B cell (primary cell): Measurements from ENCODE around the gene ISCA1. TPM values are rescaled to one million over a fixed set of nuclear protein-coding genes. Genes with fewer than 3 reads are reported as not detected.

ENCODE experiments used
- ATAC-seq: fragments of 200-7000 bp; cut with Tn5 transposase; one replicate; pipeline ENCODE4 v1.10.0; 2021; ENCODE audit warnings: low read depth, mild to moderate bottlenecking, moderate number of reproducible peaks, moderate library complexity
- CTCF ChIA-PET: fragments of 350-600 bp; sonication (Branson Sonifier 250); formaldehyde crosslinking; loops from one replicate; lab custom pipeline; 2021; ENCODE audit warnings: antibody characterized with exemption, inconsistent platforms; lab: Charles Lee
- POLR2A ChIA-PET: fragments of 350-600 bp; sonication (Branson Sonifier 250); formaldehyde crosslinking; loops from one replicate; lab custom pipeline; 2021; ENCODE audit warnings: antibody characterized with exemption; lab: Charles Lee
- DNase-seq: peaks from one replicate; pipeline ENCODE4 v3.0.0; 2013
- H2AFZ ChIP-seq: 2 replicates; pipeline ENCODE4 v1.6.1; 2012; ENCODE audit warnings: mild to moderate bottlenecking, low read depth, low read length; ENCODE audit not compliant: insufficient read depth, poor library complexity, severe bottlenecking
- H3K27ac ChIP-seq, 2 donors: 1 replicate in 1 of 2; 2 replicates in 1 of 2; pipeline ENCODE4 v1.5.1; 2012 to 2013; ENCODE audit warnings: low read length in 2 of 2, mild to moderate bottlenecking in 2 of 2, moderate library complexity in 1 of 2
- H3K27me3 ChIP-seq, 4 experiments: fragments of 200-600 bp in 1 of 4; sonication (generic) in 1 of 4; replicated peaks in 1 of 4; 1 replicate in 2 of 4; 2 replicates in 2 of 4; pipeline versions ENCODE4 v1.6.1 to v1.7.0; 2013 to 2016; ENCODE audit warnings: low read length in 3 of 4, mild to moderate bottlenecking in 2 of 4, mixed read lengths in 1 of 4, moderate library complexity in 1 of 4; ENCODE audit not compliant: insufficient read depth in 4 of 4, control insufficient read depth in 3 of 4; ENCODE audit errors: control extremely low read depth in 1 of 4
- H3K36me3 ChIP-seq, 2 experiments: replicated peaks in 1 of 2; 1 replicate in 1 of 2; 2 replicates in 1 of 2; pipeline versions ENCODE4 v1.6.1 to v1.7.1; 2013; ENCODE audit warnings: low read length in 1 of 2; ENCODE audit not compliant: insufficient read depth in 2 of 2, control insufficient read depth in 1 of 2; ENCODE audit errors: control extremely low read depth in 1 of 2, extremely low read depth in 1 of 2
- H3K4me1 ChIP-seq, 2 donors: fragments of 200-600 bp in 1 of 2; sonication (generic) in 1 of 2; 1 replicate in 1 of 2; 2 replicates in 1 of 2; pipeline versions ENCODE4 v1.5.1 to v1.6.1; 2013 to 2017; ENCODE audit warnings: low read length in 2 of 2; ENCODE audit not compliant: control insufficient read depth in 2 of 2, insufficient read depth in 2 of 2
- H3K4me2 ChIP-seq: replicated peaks from 2 replicates; pipeline ENCODE3; 2012; ENCODE audit warnings: mild to moderate bottlenecking, low read depth, low read length; ENCODE audit not compliant: poor library complexity, severe bottlenecking
- H3K4me3 ChIP-seq, 5 experiments: fragments of 200-600 bp in 1 of 5; sonication (generic) in 1 of 5; 1 replicate in 3 of 5; 2 replicates in 2 of 5; pipeline versions ENCODE4 v1.5.1 to v1.7.0; 2011 to 2016; ENCODE audit warnings: low read length in 4 of 5, mild to moderate bottlenecking in 4 of 5, low read depth in 2 of 5, control low read depth in 1 of 5, moderate library complexity in 1 of 5; ENCODE audit not compliant: insufficient read depth in 1 of 5; ENCODE audit errors: control extremely low read depth in 1 of 5, extremely low read depth in 1 of 5
- H3K79me2 ChIP-seq: fragments of 200-600 bp; sonication (generic); one replicate; pipeline ENCODE4 v1.6.0; 2016; ENCODE audit warnings: low read length; ENCODE audit not compliant: control insufficient read depth, insufficient read depth
- H3K9ac ChIP-seq: fragments of 200-600 bp; sonication (generic); 2 replicates; pipeline ENCODE4 v1.6.1; 2017; ENCODE audit warnings: mild to moderate bottlenecking, low read length, moderate library complexity
- H3K9me3 ChIP-seq, 3 donors: one replicate each; pipeline versions ENCODE4 v1.6.1 to v1.7.1; 2013; ENCODE audit warnings: low read length in 2 of 3; ENCODE audit not compliant: control insufficient read depth in 2 of 3, insufficient read depth in 1 of 3; ENCODE audit errors: control extremely low read depth in 1 of 3
- H4K20me1 ChIP-seq: 2 replicates; pipeline ENCODE4 v1.6.0; 2012; ENCODE audit warnings: mild to moderate bottlenecking, low read length; ENCODE audit not compliant: insufficient read depth, control insufficient read depth, poor library complexity, severe bottlenecking
- H3K27ac Mint-ChIP-seq: one replicate; pipeline ENCODE4 v1.8.0; 2021; ENCODE audit warnings: mixed read lengths
- H3K27me3 Mint-ChIP-seq: one replicate; pipeline ENCODE4 v1.8.0; 2021; ENCODE audit warnings: mixed read lengths
- H3K4me1 Mint-ChIP-seq: one replicate; pipeline ENCODE4 v1.8.0; 2021; ENCODE audit warnings: mixed read lengths
- H3K4me3 Mint-ChIP-seq: one replicate; pipeline ENCODE4 v1.8.0; 2021; ENCODE audit warnings: mixed read lengths
- H3K9me3 Mint-ChIP-seq: one replicate; pipeline ENCODE4 v1.8.0; 2022; ENCODE audit warnings: mixed read lengths; ENCODE audit not compliant: insufficient read depth
- CTCF ChIP-seq: fragments of 200-600 bp; IDR thresholded peaks from one replicate; pipeline ENCODE4 v1.8.0; 2022; ENCODE audit warnings: antibody characterized with exemption, mild to moderate bottlenecking
- EZH2 ChIP-seq: IDR thresholded peaks from 2 replicates; pipeline ENCODE4 v1.6.1; 2012; ENCODE audit warnings: borderline replicate concordance, low read depth, mild to moderate bottlenecking, moderate library complexity, low read length; ENCODE audit not compliant: insufficient read depth, poor library complexity, severe bottlenecking
- WGBS: methylation state at CpG from one replicate; pipeline ENCODE4 v1.1.5; 2013; ENCODE audit warnings: missing lambda C conversion rate; ENCODE audit not compliant: insufficient coverage; 5-methylcytosine and 5-hydroxymethylcytosine counted together
- intact Hi-C: fragments of 100-400 bp; cut with micrococcal nuclease; formaldehyde crosslinking; loops from one replicate; pipeline ENCODE4 v1.10.0; 2022
- polyA plus RNA-seq: library from polyadenylated mRNA; depleted of rRNA; stranded (reverse); fragments of >200 nt; gene quantifications from 2 replicates; pipeline ENCODE4 v1.2.3, GENCODE V29; 2012
- total RNA-seq, 2 donors: library from RNA; stranded (reverse); fragments of 120-200 nt in 1 of 2; gene quantifications; 1 replicate in 1 of 2; 2 replicates in 1 of 2; pipeline versions ENCODE4 v1.2.3 to v1.2.4, GENCODE V29; 2013 to 2022

ISCA1 gene
- total and polyA plus RNA-seq, 2 donors (not counting 1 experiment from before 2014, with no cell fraction given): 17.8 to 32.7 TPM

- no peak overlapping the region for H3K9ac ChIP-seq
- Mint-ChIP-seq H3K4me1 (no peaks in the 10 kb centered on the region), H3K27ac (no peak overlapping the region), H3K27me3 (no peaks in the 10 kb centered on the region), H3K9me3 (peaks cover 3% of the 10 kb centered on the region), H3K4me3 (no peak overlapping the region)
- ATAC-seq: no peak
- ChIA-PET CTCF (interaction anchor here (1.4 kb wide), 1 partner anchor 24 kb away, joined by 3 read pairs; no protein-coding TSS in a partner anchor), POLR2A (no interaction called here)
- TF ChIP-seq CTCF (no peak), EZH2 (no peak)
- H3K79me2 ChIP-seq: no peaks in the 10 kb centered on the region
- H3K4me2 ChIP-seq: no peak overlapping the region
- H3K4me1 ChIP-seq: no peaks in the 10 kb centered on the region
- H3K36me3 ChIP-seq: peaks cover 17 to 73% of the 10 kb centered on the region in 2 experiments
- H3K27ac ChIP-seq: no peak overlapping the region
- DNase-seq: no peak
- intact Hi-C loops: no loop called here
- no peaks in the 10 kb centered on the region for H4K20me1 ChIP-seq
- H3K27me3 ChIP-seq: no peaks in the 10 kb centered on the region
- H2AFZ ChIP-seq: no peak overlapping the region
- H3K9me3 ChIP-seq: no peaks in the 10 kb centered on the region
- no CpG with 5 or more reads among the region's 4 CpGs for WGBS
- no peak overlapping the region for H3K4me3 ChIP-seq
Measured at GRCh38 chr9:86328156-86328555, 45.8 kb upstream of the ISCA1 start.

GRCh38 chr9:86326536-86326935, 44.2 kb upstream of the ISCA1 start:
- 67% methylated on average over 1 of the region's 3 CpGs for WGBS
- intact Hi-C loops: no loop called here
- Histone ChIP-seq H3K27me3 (no peaks in the 10 kb centered on the region), H3K4me1 (no peaks in the 10 kb centered on the region), H3K27ac (no peak overlapping the region), H3K9me3 (no peaks in the 10 kb centered on the region), H2AFZ (no peak overlapping the region), H3K4me3 (no peak overlapping the region), H3K4me2 (no peak overlapping the region), H4K20me1 (no peaks in the 10 kb centered on the region), H3K79me2 (no peaks in the 10 kb centered on the region), H3K36me3 (peaks cover 15 to 75% of the 10 kb centered on the region in 2 experiments), H3K9ac (no peak overlapping the region)
- TF ChIP-seq EZH2 (no peak), CTCF (no peak)
- CTCF ChIA-PET: no interaction called here
- DNase-seq: no peak
- POLR2A ChIA-PET: no interaction called here
- Mint-ChIP-seq H3K27ac (no peak overlapping the region), H3K4me3 (no peak overlapping the region), H3K4me1 (no peaks in the 10 kb centered on the region), H3K27me3 (no peaks in the 10 kb centered on the region), H3K9me3 (no peaks in the 10 kb centered on the region)
- no peak for ATAC-seq
